H1 (cell line): ENCODE results near the gene IGF2BP3. TPM values are rescaled to one million over a fixed set of nuclear protein-coding genes. Genes with fewer than 3 reads are reported as not detected.

Source experiments
- HDAC6 ChIP-seq: IDR thresholded peaks from one replicate; pipeline ENCODE4 v1.7.1; 2012; ENCODE audit warnings: low read depth, mild to moderate bottlenecking, inconsistent platforms, low read length, moderate library complexity
- NANOG ChIP-seq: IDR thresholded peaks from 2 replicates; pipeline ENCODE4 v1.6.1; 2011; ENCODE audit warnings: low read length, low read depth, mild to moderate bottlenecking, inconsistent platforms; ENCODE audit not compliant: insufficient read depth, poor library complexity, severe bottlenecking
- SAP30 ChIP-seq: fragments of 300-600 bp; sonication (generic); IDR thresholded peaks from 2 replicates; pipeline ENCODE4 v1.7.1; 2012; ENCODE audit warnings: low read length, moderate library complexity, mild to moderate bottlenecking, inconsistent platforms; ENCODE audit not compliant: insufficient read depth, insufficient replicate concordance
- TCF12 ChIP-seq: IDR thresholded peaks from 2 replicates; pipeline ENCODE4 v1.6.1; 2011; ENCODE audit warnings: low read depth, mild to moderate bottlenecking, low read length
- polyA plus RNA-seq, 7 experiments: library from polyadenylated mRNA; depleted of rRNA in 3 of 7; stranded (reverse) in 5 of 7; unstranded in 2 of 7; fragments of >200 nt in 5 of 7; fragments of 200-250 nt in 2 of 7; gene quantifications; 1 replicate in 5 of 7; 2 replicates in 1 of 7; 4 replicates in 1 of 7; pipeline versions ENCODE4 v1.2.1 to v1.2.3, GENCODE V29; 2011 to 2013; ENCODE audit warnings: missing spikeins in 2 of 7, mixed read lengths in 2 of 7
- total RNA-seq: library from RNA; stranded (reverse); fragmentation: NEBNext Ultra II Directional; extraction: Animal tissue kit (Norgen Biotek cat#: 25700); gene quantifications from 2 replicates; pipeline ENCODE4 v1.2.1, GENCODE V29; 2021

Gene IGF2BP3
- total and polyA plus RNA-seq, 2 of the 8 experiments (the other 6 are each of a cell fraction or from before 2014, with no cell fraction given) = 66.3 to 193 TPM

DNA sequence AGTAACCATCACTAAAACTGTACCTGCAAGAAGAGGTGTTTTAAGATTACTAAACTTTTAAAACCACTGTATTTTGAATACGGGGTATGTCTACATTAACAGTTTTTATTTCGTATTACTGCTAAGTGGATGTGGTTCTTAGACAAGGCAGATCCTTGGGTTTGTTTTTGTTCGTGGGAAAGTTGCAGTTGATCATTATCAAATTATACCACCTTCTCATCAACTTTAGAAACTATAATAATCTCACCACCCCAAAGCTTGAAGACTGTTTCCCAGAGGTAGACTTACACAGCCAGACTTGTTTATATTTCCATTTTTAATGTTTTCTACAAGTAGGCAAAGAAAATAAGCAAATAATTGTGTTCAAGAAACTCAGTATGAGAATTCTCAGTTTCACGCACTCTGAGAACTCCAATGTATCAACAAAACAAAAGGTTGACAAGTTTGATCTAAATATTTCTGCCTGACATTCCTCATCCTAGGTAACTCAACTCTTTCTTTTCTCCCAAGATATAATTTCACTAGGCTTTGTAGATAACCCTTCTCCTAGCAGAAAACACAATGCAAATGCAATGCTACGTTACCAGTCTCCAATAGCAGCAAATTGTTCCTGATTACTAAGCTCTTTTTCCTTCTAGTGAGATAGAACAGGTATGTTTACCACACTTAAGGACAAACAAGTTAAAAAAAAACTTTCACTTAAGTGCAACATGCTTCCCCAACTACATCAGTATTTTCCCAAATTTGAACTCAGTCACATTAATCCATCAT lies 36.0 kb downstream of the IGF2BP3 start (continued):
- TF ChIP-seq NANOG = no peak
- TF ChIP-seq TCF12 = no peak
- no peak for TF ChIP-seq SAP30
- no peak for TF ChIP-seq HDAC6
